GM12864 (cell line): ENCODE data around the gene GLI1.
"Not testable (repeated sequence)": the region's sequence is repeated elsewhere in the genome, so short reads cannot be mapped to it uniquely, and the experiment has no call there.

ENCODE experiments used
- DNase-seq: peaks from one replicate; pipeline ENCODE4 v3.0.0-alpha.2; 2011; ENCODE audit warnings: low read depth
- H3K4me3 ChIP-seq: 2 replicates; pipeline ENCODE4 v1.5.1; 2011; ENCODE audit warnings: mild to moderate bottlenecking, low read depth, low read length, control low read depth
- CTCF ChIP-seq: IDR thresholded peaks from 2 replicates; pipeline ENCODE4 v1.5.1; 2011; ENCODE audit warnings: low read depth, mild to moderate bottlenecking, moderate library complexity, low read length, control low read depth, inconsistent platforms; ENCODE audit errors: missing control alignments

GLI1 gene

GRCh38 chr12:57489157-57489641, 29.6 kb downstream of the GLI1 start:
- H3K4me3 ChIP-seq = peak overlapping the region; percentile 97
- no peak for DNase-seq
- TF ChIP-seq CTCF = no peak

GRCh38 chr12:57490126-57490525, 30.5 kb downstream of the GLI1 start:
- no peak for DNase-seq
- no peak overlapping the region for H3K4me3 ChIP-seq
- no peak for TF ChIP-seq CTCF

- DNase-seq = no peak
Observed at GRCh38 chr12:57491393-57492280, 32.1 kb downstream of the GLI1 start.

GRCh38 chr12:57495051-57495701, 35.6 kb downstream of the GLI1 start:
- not testable (repeated sequence) for DNase-seq

More at GRCh38 chr12:57491393-57492280, 32.1 kb downstream of the GLI1 start:
- peak; percentile 34 for TF ChIP-seq CTCF
- no peak overlapping the region for H3K4me3 ChIP-seq

GRCh38 chr12:57496822-57497221, 37.2 kb downstream of the GLI1 start:
- DNase-seq = no peak
- TF ChIP-seq CTCF = no peak
- H3K4me3 ChIP-seq = no peak overlapping the region

More at GRCh38 chr12:57495051-57495701, 35.6 kb downstream of the GLI1 start:
- H3K4me3 ChIP-seq = not testable (repeated sequence)

- no peak for TF ChIP-seq CTCF
- DNase-seq = no peak
- H3K4me3 ChIP-seq = no peak overlapping the region
Observed at GRCh38 chr12:57497223-57498131, 37.9 kb downstream of the GLI1 start.

GRCh38 chr12:57498132-57498502, 38.5 kb downstream of the GLI1 start:
- DNase-seq = no peak
- no peak overlapping the region for H3K4me3 ChIP-seq
- TF ChIP-seq CTCF = no peak
